Measurements from ENCODE around the gene TRIM37. TPM values are rescaled to one million over a fixed set of nuclear protein-coding genes. Genes with fewer than 3 reads are reported as not detected.

TRIM37 gene
- total RNA-seq, 2 donors from 2014 or later, result 26.3 to 31.1 TPM

DNA sequence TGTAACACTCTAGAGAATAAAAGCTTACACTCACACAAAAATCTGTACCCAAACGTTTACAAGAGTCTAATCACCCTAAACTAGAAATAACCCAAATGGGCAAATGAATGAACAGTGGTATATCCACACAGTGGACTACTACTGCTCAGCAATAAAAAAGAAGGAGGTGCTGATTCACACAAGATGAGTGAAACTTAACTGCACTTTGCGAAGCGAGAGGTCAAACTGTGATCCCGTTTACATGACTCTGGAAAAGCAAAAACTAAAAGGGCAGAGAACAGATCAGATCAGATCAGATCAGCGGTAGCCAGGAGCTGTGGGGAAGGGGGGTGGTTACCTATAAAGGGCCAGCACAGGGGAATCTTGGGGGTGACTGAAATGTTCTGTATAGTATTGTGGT is 113.4 kb downstream of the TRIM37 start:
- H3K4me3 Mint-ChIP-seq, result no peak overlapping the region
- ATAC-seq (replicated peaks in 1 of 2), result no peak
- DNase-seq, result no peak
- H3K4me1 Mint-ChIP-seq (ENCODE audit: low read depth), result peaks cover 19% of the 10 kb centered on the region
- no peaks in the 10 kb centered on the region for H3K27me3 Mint-ChIP-seq (ENCODE audit: low read depth)
- H3K27ac Mint-ChIP-seq, result no peak overlapping the region
- peaks cover 0 to 16% of the 10 kb centered on the region in 2 donors for H3K36me3 Mint-ChIP-seq (ENCODE audit: insufficient read depth in 2 of 2)
- no peaks in the 10 kb centered on the region for H3K9me3 Mint-ChIP-seq

DNA sequence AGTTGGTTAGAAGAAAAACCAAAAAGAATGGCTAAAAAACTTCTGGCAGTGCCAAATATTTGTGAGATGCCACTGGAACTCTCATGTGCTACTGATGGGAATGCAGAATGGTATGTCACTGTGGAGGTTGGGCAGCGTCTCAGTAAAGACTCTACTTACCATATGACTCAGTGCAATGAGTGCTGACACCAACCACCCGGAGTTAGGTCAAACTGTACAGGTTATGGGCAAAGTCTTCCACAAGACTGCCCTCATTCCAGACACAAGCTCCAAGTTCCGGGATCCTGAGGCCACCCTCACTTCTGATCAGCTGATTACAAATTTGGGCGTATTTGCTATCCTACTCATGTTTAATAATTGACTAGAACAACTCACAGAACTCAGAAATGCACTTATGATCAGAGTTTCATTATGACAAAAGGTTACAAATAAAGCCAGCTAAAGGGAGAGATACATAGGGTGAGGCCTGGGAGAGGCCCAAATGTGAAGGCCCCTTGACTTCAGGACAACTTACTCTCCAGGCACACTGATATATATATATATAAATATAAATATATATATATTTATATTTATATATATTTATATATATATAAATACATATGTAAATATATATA is 114.9 kb downstream of the TRIM37 start:
- Mint-ChIP-seq H3K4me3 (peak overlapping the region in 1 of 2 donors; percentile 51), H3K36me3 (ENCODE audit: insufficient read depth in 2 of 2) (peaks cover 0 to 11% of the 10 kb centered on the region in 2 donors), H3K9me3 (no peaks in the 10 kb centered on the region), H3K27ac (peak overlapping the region; percentile 66), H3K4me1 (ENCODE audit: low read depth) (peaks cover 20% of the 10 kb centered on the region), H3K27me3 (ENCODE audit: low read depth) (no peaks in the 10 kb centered on the region)
- peak; percentile 84 to 95 for ATAC-seq (replicated peaks in 1 of 2)
- peak; percentile 9 to 27 for DNase-seq

DNA sequence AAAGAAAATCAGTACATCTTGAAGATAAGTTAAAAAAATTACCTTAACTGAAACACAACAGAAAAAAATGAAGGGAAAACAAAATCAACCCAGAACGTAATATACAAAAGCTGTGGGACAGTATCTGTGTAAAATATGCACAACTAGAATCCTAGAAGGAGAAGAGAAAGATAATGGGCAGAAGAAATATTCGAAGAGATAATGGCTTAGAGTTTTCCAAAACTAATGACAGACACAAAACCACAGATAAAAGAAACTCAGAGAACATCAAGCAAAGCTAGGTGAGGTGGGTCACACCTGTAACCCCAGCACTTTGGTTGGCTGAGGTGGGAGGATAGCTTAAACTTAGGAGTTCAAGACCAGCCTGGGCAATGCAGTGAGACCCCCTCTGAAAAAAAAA is 117.1 kb downstream of the TRIM37 start:
- H3K4me3 Mint-ChIP-seq, result no peak overlapping the region
- H3K27ac Mint-ChIP-seq, result peak overlapping the region; percentile 0
- H3K36me3 Mint-ChIP-seq (ENCODE audit: insufficient read depth in 2 of 2), result peaks cover 0 to 11% of the 10 kb centered on the region in 2 donors
- DNase-seq (no peak), ATAC-seq (replicated peaks in 1 of 2) (no peak)
- H3K27me3 Mint-ChIP-seq (ENCODE audit: low read depth), result no peaks in the 10 kb centered on the region
- H3K4me1 Mint-ChIP-seq (ENCODE audit: low read depth), result peaks cover 34% of the 10 kb centered on the region
- no peaks in the 10 kb centered on the region for H3K9me3 Mint-ChIP-seq

DNA sequence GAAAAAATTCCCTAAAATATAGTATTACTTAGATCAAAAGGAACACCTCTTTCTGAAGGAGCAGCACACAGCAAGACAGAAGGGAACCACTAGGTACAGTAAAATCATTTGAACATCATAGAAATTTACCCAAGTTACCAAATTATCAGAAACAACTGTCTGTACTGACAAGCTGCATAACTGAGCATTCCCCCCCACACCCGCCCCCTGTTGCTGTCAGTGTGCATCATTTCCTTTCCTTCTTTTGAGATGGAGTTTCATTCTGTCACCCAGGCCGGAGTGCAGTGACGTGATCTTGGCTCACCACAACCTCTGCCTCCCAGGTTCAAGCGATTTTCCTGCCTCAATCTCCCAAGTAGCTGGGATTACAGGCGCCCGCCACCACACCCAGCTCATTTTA is 120.7 kb downstream of the TRIM37 start:
- H3K36me3 Mint-ChIP-seq (ENCODE audit: insufficient read depth in 2 of 2), result peaks cover 0 to 6% of the 10 kb centered on the region in 2 donors
- no peaks in the 10 kb centered on the region for H3K9me3 Mint-ChIP-seq
- peaks cover 20% of the 10 kb centered on the region for H3K4me1 Mint-ChIP-seq (ENCODE audit: low read depth)
- DNase-seq (no peak), ATAC-seq (replicated peaks in 1 of 2) (peak in 1 of 2 donors; percentile 66)
- peak overlapping the region; percentile 48 for H3K27ac Mint-ChIP-seq
- no peak overlapping the region for H3K4me3 Mint-ChIP-seq
- H3K27me3 Mint-ChIP-seq (ENCODE audit: low read depth), result no peaks in the 10 kb centered on the region

DNA sequence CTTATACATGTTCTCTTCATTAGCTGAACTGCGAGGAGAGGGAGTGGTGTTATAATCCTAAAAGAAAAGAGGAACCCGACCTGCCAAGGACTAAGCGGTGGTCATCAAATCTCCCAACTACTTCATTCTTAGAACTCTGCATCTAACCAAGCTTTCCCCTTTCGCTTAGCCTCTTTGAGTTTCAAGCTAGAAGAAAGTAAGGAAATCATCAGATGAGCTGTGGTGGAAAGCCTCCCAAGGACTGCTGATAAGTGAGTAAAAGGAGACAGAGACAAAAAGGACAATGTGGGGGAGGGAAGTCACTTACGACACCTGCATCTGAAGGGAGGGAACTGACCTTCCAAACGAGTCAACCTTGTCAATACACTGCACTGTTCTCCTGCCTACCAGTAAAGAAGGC is 121.3 kb downstream of the TRIM37 start:
- H3K4me3 Mint-ChIP-seq, result no peak overlapping the region
- H3K27ac Mint-ChIP-seq, result peak overlapping the region; percentile 85
- H3K9me3 Mint-ChIP-seq, result no peaks in the 10 kb centered on the region
- H3K27me3 Mint-ChIP-seq (ENCODE audit: low read depth), result no peaks in the 10 kb centered on the region
- ATAC-seq (replicated peaks in 1 of 2) (peak in 1 of 2 donors; percentile 15), DNase-seq (no peak)
- H3K36me3 Mint-ChIP-seq (ENCODE audit: insufficient read depth in 2 of 2), result peaks cover 0 to 6% of the 10 kb centered on the region in 2 donors
- peaks cover 23% of the 10 kb centered on the region for H3K4me1 Mint-ChIP-seq (ENCODE audit: low read depth)

DNA sequence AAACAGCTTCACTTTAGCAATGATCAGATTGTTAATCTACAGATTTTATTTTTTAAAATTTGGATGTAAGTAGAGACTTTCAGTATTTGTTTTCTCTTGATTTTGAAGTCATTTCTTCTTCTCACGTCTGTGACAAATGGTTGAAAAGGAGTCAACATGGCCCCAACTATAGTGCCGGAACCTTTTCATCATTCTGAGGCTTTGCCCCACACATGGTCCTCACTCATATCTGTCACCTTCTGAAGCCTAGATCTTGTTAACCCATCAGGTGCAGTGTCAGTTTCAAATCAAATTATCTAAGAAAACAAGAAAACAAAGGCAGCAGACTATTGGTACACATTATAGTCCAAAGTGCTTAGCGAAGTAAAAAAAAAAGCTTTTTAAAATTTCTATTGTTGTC is 124.1 kb downstream of the TRIM37 start:
- no peak overlapping the region for H3K27ac Mint-ChIP-seq
- no peak overlapping the region for H3K4me3 Mint-ChIP-seq
- no peak for DNase-seq
- no peak for ATAC-seq (replicated peaks in 1 of 2)
- H3K9me3 Mint-ChIP-seq, result no peaks in the 10 kb centered on the region
- no peaks in the 10 kb centered on the region for H3K36me3 Mint-ChIP-seq (ENCODE audit: insufficient read depth in 2 of 2)
- peaks cover 23% of the 10 kb centered on the region for H3K4me1 Mint-ChIP-seq (ENCODE audit: low read depth)
- H3K27me3 Mint-ChIP-seq (ENCODE audit: low read depth), result no peaks in the 10 kb centered on the region

DNA sequence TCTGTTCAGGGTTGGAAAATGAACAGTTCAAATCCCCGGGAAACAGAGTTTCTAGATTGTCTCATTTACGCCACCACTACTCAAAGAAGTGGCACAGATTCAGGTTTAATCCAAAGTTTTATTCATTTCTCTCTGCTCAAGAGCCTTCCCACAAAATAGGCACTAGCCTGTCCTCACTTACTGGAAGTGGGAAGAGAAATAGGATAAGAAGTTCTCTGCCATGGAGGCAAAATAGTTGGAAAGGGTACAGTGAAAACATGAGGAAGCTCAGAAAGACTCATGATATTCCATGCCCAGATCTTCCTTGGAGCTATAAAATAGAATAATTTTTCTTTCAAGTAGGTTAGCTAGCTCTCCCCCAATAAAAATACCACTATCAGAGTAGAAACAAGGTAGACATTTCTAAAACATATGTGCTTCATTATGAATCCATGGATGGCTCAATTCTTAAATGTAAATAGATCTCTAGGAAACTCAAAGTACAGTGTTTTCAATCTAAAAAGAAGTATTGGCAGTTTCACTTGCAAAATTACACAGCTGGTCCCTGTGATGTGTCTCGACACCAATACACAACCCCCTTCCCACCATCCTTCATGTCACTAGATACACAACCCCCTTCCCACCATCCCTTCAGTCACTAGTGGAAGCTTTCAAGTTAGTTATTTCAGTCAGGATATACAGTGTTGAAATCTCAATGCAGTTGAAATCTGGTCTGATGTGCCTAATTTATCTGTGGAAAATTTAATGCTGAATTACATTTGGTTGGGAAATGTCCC is 125.8 kb downstream of the TRIM37 start:
- H3K36me3 Mint-ChIP-seq (ENCODE audit: insufficient read depth in 2 of 2), result no peaks in the 10 kb centered on the region
- no peak overlapping the region for H3K4me3 Mint-ChIP-seq
- no peak for ATAC-seq (replicated peaks in 1 of 2)

DNA sequence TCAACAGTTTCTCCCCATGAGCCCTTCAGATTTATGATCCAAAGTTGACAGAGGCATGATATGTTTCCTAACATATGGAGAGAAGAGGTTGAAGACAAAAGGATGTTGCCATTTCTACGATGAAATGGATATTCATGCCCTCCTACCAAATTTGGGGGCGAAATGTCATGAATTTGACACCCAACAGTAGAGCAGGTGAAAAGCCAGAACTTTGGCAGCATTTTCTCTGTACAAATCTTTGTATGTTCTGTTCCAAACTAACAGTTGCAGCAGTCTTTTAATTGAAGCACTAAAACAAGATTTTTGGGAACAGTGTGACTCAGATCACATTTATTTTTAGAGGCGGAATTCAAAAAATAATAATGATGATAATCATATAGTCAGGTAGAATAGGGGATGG is 130.1 kb downstream of the TRIM37 start:
- Mint-ChIP-seq H3K4me1 (ENCODE audit: low read depth) (peaks cover 7% of the 10 kb centered on the region), H3K36me3 (ENCODE audit: insufficient read depth in 2 of 2) (no peaks in the 10 kb centered on the region), H3K27ac (no peak overlapping the region), H3K4me3 (no peak overlapping the region), H3K27me3 (ENCODE audit: low read depth) (no peaks in the 10 kb centered on the region), H3K9me3 (no peaks in the 10 kb centered on the region)
- DNase-seq (no peak), ATAC-seq (replicated peaks in 1 of 2) (no peak)

More for the DNA sequence above, 125.8 kb downstream of the TRIM37 start:
- H3K27me3 Mint-ChIP-seq (ENCODE audit: low read depth), result no peaks in the 10 kb centered on the region
- H3K27ac Mint-ChIP-seq, result no peak overlapping the region
- DNase-seq, result no peak
- H3K9me3 Mint-ChIP-seq, result no peaks in the 10 kb centered on the region
- H3K4me1 Mint-ChIP-seq (ENCODE audit: low read depth), result peaks cover 12% of the 10 kb centered on the region

DNA sequence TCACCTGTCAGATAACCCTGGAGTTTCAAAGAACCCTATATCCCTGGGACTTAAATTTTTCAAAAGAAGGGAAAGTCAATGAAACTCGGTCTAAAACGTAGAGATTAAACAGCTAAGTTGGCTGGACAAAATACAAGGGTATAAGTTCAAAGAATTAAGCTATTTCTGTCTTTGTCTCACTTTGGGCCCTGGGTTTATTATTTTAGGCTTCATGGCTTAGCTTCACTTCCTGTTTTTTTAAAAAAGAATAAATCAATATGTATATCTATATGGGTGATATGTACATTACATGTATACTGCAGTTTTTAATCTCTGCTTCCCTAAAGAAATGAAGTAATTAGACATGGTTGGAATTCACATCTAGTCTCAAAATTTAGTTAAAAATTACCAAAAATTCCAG is 132.3 kb downstream of the TRIM37 start:
- Mint-ChIP-seq H3K27ac (no peak overlapping the region), H3K36me3 (ENCODE audit: insufficient read depth in 2 of 2) (no peaks in the 10 kb centered on the region), H3K4me1 (ENCODE audit: low read depth) (no peaks in the 10 kb centered on the region), H3K27me3 (ENCODE audit: low read depth) (no peaks in the 10 kb centered on the region), H3K4me3 (no peak overlapping the region), H3K9me3 (no peaks in the 10 kb centered on the region)
- ATAC-seq (replicated peaks in 1 of 2), result no peak
- DNase-seq, result no peak

DNA sequence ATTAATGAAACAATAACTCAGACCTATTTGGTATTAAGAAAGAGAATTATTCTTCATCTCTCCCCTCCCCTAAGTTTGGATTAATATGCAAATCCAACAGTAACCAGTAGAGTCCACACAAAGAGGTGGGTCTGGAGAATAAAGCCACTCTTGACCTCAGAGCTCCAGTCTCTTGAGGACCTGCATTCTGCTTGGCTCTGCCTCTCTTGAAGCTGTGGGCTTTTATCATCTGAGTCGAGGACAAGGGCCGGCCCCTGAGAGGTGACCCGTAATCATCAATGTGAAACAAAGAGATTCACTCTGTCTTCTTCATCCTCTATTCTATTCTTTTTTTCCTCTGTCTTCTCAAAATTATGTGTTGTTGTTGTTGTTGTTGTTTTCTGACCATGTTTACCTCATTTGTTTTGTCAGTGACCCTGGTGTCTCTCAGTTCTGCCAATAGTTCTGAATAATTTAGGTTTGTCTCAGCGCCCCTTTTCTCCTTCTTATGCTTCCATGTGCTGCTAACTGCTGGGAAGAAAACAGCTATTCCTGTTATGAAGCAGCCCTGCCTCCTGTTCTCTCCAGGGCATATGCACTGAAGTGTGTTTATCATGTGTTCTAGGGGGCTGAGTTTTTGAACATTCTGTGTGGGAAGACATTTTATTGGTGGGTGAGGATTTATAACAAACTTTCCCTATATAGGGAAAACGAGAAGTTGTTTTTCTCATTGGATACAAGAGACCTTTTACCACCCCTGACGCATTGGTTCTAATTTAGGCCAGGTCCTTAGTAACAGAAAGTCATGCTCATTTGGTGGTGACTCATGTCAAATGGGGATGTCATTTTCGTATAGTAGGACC is 135.8 kb downstream of the TRIM37 start:
- Mint-ChIP-seq H3K27me3 (ENCODE audit: low read depth) (no peaks in the 10 kb centered on the region), H3K36me3 (ENCODE audit: insufficient read depth in 2 of 2) (no peaks in the 10 kb centered on the region), H3K9me3 (no peaks in the 10 kb centered on the region), H3K4me3 (no peak overlapping the region), H3K27ac (no peak overlapping the region), H3K4me1 (ENCODE audit: low read depth) (peaks cover 6% of the 10 kb centered on the region)
- DNase-seq (no peak), ATAC-seq (replicated peaks in 1 of 2) (no peak)

DNA sequence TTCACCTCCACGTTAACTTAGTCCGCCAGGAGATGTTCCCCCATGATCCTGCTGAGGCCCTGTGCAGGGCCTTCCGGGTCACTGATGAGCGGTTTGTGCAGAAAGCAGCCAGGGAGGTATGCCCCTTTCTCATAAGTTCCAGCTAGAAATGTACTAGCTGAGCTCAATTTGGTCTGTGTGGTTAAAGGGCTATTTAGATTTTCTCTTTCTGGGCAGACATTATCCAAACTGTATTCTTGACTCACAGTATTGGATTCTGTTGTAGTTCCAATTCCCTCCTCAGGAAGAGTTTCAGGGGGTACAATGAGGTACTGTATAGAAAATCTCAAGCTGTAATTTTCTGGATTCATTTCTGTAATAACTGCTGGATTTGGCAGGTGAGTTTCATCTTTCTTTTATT is 137.1 kb downstream of the TRIM37 start:
- H3K9me3 Mint-ChIP-seq, result no peaks in the 10 kb centered on the region
- no peak for ATAC-seq (replicated peaks in 1 of 2)

DNA sequence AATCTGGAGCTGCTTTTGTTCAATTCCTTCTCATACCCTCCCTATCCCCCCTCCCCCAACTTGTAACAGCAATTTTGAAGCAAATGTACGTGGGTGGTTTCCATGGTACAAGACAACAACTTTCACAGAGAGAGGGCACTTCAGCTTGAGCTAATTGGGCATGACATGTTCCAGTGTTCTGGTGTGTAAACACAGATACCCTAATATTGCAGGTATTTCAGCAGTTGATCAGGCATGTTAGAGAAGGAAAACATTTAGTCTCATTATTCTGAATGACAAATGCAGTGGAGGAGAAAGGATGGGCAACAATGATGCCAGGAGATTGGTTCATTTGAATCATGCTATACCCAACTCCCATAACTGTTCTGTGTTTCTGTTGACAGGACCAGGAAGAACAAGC is 137.5 kb downstream of the TRIM37 start:
- H3K27me3 Mint-ChIP-seq (ENCODE audit: low read depth), result no peaks in the 10 kb centered on the region
- ATAC-seq (replicated peaks in 1 of 2), result no peak
- no peaks in the 10 kb centered on the region for H3K36me3 Mint-ChIP-seq (ENCODE audit: insufficient read depth in 2 of 2)
- no peak for DNase-seq
- no peak overlapping the region for H3K4me3 Mint-ChIP-seq
- peaks cover 6% of the 10 kb centered on the region for H3K4me1 Mint-ChIP-seq (ENCODE audit: low read depth)
- no peaks in the 10 kb centered on the region for H3K9me3 Mint-ChIP-seq
- H3K27ac Mint-ChIP-seq, result no peak overlapping the region

More for the DNA sequence above, 137.1 kb downstream of the TRIM37 start:
- H3K4me1 Mint-ChIP-seq (ENCODE audit: low read depth), result peaks cover 6% of the 10 kb centered on the region
- DNase-seq, result no peak
- no peaks in the 10 kb centered on the region for H3K27me3 Mint-ChIP-seq (ENCODE audit: low read depth)
- H3K36me3 Mint-ChIP-seq (ENCODE audit: insufficient read depth in 2 of 2), result no peaks in the 10 kb centered on the region
- H3K4me3 Mint-ChIP-seq, result no peak overlapping the region
- H3K27ac Mint-ChIP-seq, result no peak overlapping the region

DNA sequence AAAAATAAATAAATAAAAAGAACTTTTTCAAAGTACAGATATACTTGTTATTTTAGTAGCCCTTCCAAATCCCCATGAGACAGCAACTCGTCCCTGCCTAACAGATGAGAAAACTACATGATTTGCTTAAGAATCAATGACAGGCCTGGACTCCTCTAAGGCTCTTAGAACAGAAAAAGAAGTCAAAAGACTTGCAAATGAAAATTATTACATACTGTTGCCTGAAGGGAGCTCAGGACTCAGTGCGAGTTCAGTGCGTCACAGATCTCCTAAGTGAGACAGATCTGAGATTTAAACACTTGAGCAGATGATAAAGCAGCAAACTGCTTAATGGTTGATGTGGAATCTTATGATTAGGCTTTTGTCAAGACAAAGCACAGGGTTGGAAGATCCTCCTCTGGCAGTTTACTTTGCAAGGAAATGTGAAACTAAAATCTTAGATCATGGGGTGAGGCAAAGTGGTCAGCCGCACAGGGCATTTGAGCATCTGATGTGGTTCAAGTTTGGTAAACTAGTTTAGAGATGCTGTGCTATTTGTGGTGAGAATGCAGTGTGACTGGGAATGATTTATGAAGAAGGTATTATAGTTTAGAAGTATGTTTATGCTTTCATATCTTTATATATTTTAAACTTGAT is 138.1 kb downstream of the TRIM37 start:
- ATAC-seq (replicated peaks in 1 of 2) (no peak), DNase-seq (peak in 1 of 2 donors; percentile 5)
- H3K27me3 Mint-ChIP-seq (ENCODE audit: low read depth), result no peaks in the 10 kb centered on the region
- peak overlapping the region in 1 of 2 donors; percentile 46 for H3K4me3 Mint-ChIP-seq
- no peaks in the 10 kb centered on the region for H3K9me3 Mint-ChIP-seq
- H3K27ac Mint-ChIP-seq, result no peak overlapping the region
- no peaks in the 10 kb centered on the region for H3K36me3 Mint-ChIP-seq (ENCODE audit: insufficient read depth in 2 of 2)
- peaks cover 6% of the 10 kb centered on the region for H3K4me1 Mint-ChIP-seq (ENCODE audit: low read depth)
